Measurements from ENCODE around the gene POU3F1.

DNA sequence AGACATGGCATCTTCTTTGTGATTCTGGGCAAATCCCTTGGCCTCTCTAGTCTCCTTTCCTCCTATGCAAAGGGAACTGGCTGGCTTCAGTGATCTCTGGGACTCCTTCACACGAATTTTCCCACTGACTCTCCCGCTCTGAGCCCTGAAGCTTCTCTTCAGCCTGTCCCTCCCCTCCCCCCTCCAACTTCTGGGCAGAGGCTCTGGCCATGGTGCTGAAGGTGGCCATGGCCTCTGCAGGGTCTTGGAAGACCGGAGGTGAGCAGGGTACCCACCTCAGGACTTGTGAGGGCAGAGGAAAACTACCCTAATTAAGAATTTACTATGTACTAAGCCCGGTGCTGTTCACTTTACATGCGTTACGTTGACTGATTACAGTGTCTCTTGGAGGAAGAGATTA lies 29.4 kb upstream of the POU3F1 start:
- TF ChIP-seq, protein P1, sequence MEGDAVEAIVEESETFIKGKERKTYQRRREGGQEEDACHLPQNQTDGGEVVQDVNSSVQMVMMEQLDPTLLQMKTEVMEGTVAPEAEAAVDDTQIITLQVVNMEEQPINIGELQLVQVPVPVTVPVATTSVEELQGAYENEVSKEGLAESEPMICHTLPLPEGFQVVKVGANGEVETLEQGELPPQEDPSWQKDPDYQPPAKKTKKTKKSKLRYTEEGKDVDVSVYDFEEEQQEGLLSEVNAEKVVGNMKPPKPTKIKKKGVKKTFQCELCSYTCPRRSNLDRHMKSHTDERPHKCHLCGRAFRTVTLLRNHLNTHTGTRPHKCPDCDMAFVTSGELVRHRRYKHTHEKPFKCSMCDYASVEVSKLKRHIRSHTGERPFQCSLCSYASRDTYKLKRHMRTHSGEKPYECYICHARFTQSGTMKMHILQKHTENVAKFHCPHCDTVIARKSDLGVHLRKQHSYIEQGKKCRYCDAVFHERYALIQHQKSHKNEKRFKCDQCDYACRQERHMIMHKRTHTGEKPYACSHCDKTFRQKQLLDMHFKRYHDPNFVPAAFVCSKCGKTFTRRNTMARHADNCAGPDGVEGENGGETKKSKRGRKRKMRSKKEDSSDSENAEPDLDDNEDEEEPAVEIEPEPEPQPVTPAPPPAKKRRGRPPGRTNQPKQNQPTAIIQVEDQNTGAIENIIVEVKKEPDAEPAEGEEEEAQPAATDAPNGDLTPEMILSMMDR (IDR thresholded peaks at IDR 0.05): no peak
- TF ChIP-seq POLR2A (IDR thresholded peaks at IDR 0.05): no peak

All from esophagus squamous epithelium (tissue), 4 donors.